Measurements from ENCODE around the gene GCFC2. TPM values are rescaled to one million over a fixed set of nuclear protein-coding genes. Genes with fewer than 3 reads are reported as not detected.
"Not testable (repeated sequence)": the region's sequence is repeated elsewhere in the genome, so short reads cannot be mapped to it uniquely, and the experiment has no call there.

GCFC2 gene
- total and polyA plus RNA-seq, 9 of the 15 experiments (the other 6 are each of a cell fraction or from before 2014, with no cell fraction given): 10.5 to 40.6 (median 23.0) TPM

DNA sequence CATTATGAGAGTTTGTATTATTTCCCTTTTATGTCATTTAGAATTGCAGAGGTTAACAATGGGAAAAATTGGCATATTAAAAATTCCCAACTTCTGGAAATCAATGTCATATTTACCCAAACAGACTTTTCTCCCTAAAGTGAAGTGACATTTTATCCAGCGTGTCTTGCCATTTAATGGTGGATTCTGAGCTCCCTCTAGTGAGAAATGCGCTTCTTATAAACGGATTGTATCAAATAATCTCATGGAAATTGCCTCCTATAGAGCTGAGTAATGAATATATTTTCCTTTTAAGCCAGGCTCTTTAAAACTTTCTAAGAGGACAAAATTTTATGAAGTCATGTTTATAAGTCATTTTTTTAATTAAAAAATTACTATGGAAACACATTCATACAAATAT is 5.7 kb upstream of the GCFC2 start:
- peaks cover 0 to 8% of the 10 kb centered on the region in 2 experiments; a peak in 1 of 5 replicates for H3K4me1 ChIP-seq (replicated peaks in 1 of 2; ENCODE audit: control insufficient read depth in 2 of 2, insufficient read depth in 2 of 2, low read length in 2 of 2)
- DNase-seq (ENCODE audit: extremely low read depth in 1 of 4, low spot score in 3 of 4) (peak in 1 of 4 experiments; percentile 6), FAIRE-seq (no peak), ATAC-seq (0 out of 3 replicates have a peak, but pooled peaks have one; percentile 46)
- WGBS (ENCODE audit: insufficient coverage, low coverage, missing lambda C conversion rate): 6% methylated on average over 3 of the region's 3 CpGs
- intact Hi-C loops (cut with micrococcal nuclease) (loop anchor here (1.0 kb wide), 1 partner anchor 76 kb away; no protein-coding TSS in a partner anchor), in situ Hi-C loops (cut with MboI) (no loop called here)
- no peaks in the 10 kb centered on the region for H3K36me3 ChIP-seq (ENCODE audit: control insufficient read depth, insufficient read depth, low read length)
- H3K4me2 ChIP-seq (ENCODE audit: insufficient read depth, low read length): no peak overlapping the region
- no peak overlapping the region for H3K9ac ChIP-seq (ENCODE audit: insufficient read depth in 1 of 2, low read depth in 2 of 2, low read length in 2 of 2)
- BruUV-seq (replicated peaks): no TSS peak
- ChIA-PET CTCF (ENCODE audit: low intra/inter-chr PET ratio) (interaction anchor here (1.8 kb wide), 1 partner anchor 76 kb away, joined by 4 read pairs; no protein-coding TSS in a partner anchor), POLR2A (no interaction called here)
- H3K9me1 ChIP-seq (ENCODE audit: control insufficient read depth, insufficient read depth, low read length): no peaks in the 10 kb centered on the region
- no peaks in the 10 kb centered on the region for H3K79me2 ChIP-seq (ENCODE audit: control insufficient read depth, insufficient read depth, low read length)
- H3K27me3 ChIP-seq (ENCODE audit: control insufficient read depth in 2 of 2, insufficient read depth in 2 of 2, low read length in 2 of 2): peaks cover 0 to 6% of the 10 kb centered on the region in 2 experiments; a peak in 4 of 5 replicates
- H2AFZ ChIP-seq (ENCODE audit: low read depth, low read length): no peak overlapping the region
- H3K27ac ChIP-seq (ENCODE audit: extremely low read depth, low read depth, low read length): no peak overlapping the region
- no peaks in the 10 kb centered on the region for H3K9me3 ChIP-seq (replicated peaks; ENCODE audit: control insufficient read depth, insufficient read depth, low read depth, low read length)
- TF ChIP-seq, protein P1, sequence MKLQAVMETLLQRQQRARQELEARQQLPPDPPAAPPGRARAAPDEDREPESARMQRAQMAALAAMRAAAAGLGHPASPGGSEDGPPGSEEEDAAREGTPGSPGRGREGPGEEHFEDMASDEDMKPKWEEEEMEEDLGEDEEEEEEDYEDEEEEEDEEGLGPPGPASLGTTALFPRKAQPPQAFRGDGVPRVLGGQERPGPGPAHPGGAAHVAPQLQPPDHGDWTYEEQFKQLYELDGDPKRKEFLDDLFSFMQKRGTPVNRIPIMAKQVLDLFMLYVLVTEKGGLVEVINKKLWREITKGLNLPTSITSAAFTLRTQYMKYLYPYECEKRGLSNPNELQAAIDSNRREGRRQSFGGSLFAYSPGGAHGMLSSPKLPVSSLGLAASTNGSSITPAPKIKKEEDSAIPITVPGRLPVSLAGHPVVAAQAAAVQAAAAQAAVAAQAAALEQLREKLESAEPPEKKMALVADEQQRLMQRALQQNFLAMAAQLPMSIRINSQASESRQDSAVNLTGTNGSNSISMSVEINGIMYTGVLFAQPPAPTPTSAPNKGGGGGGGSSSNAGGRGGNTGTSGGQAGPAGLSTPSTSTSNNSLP (IDR thresholded peaks at IDR 0.05; ENCODE audit: borderline replicate concordance, low read depth, low read length): peak; percentile 71; the same call in 1 of the 2 replicates
- no peak for TF ChIP-seq ZNF140 (CRISPR knock-in tag; IDR thresholded peaks at IDR 0.05)
- peak; percentile 4 to 35; a peak in 2 of 4 replicates for TF ChIP-seq RAD21 (CRISPR knock-in tag; conservative IDR thresholded peaks at IDR 0.05 in 1 of 2, IDR thresholded peaks at IDR 0.05 in 1 of 2)
- peak in 1 of 3 experiments; percentile 48; a peak in 2 of 6 replicates for TF ChIP-seq CTCF (IDR thresholded peaks at IDR 0.05 in 2 of 3, conservative IDR thresholded peaks at IDR 0.05 in 1 of 3; ENCODE audit: insufficient read depth in 2 of 3, low read depth in 1 of 3, low read length in 3 of 3)
- H4K20me1 ChIP-seq (replicated peaks; ENCODE audit: control insufficient read depth, insufficient read depth, low read length): no peaks in the 10 kb centered on the region
- H3K4me3 ChIP-seq: no peak overlapping the region

DNA sequence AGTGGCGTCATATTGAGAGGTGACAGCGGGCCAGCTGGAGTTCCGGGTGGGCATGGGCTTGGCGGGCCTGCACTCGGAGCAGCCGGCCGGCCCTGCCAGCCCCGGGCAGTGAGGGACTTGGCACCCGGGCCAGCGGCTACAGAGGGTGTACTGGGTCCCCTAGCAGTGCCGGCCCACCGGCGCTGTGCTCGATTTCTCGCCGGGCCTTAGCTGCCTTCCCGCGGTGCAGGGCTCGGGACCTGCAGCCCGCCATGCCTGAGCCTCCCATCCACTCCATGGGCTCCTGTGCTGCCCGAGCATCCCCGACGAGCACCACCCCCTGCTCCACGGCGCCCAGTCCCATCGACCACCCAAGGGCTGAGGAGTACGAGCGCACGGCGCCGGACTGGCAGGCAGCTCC is 875 bp upstream of the GCFC2 start:
- FAIRE-seq; POLR2A ChIA-PET; H3K36me3 ChIP-seq (ENCODE audit: control insufficient read depth, insufficient read depth, low read length); in situ Hi-C loops (cut with MboI); BruUV-seq (replicated peaks); DNase-seq (ENCODE audit: extremely low read depth in 1 of 4, low spot score in 3 of 4); H3K27ac ChIP-seq (ENCODE audit: extremely low read depth, low read depth, low read length); ATAC-seq; H3K4me3 ChIP-seq; CTCF ChIA-PET (ENCODE audit: low intra/inter-chr PET ratio); H3K9me1 ChIP-seq (ENCODE audit: control insufficient read depth, insufficient read depth, low read length); H3K27me3 ChIP-seq (ENCODE audit: control insufficient read depth in 2 of 2, insufficient read depth in 2 of 2, low read length in 2 of 2); H4K20me1 ChIP-seq (replicated peaks; ENCODE audit: control insufficient read depth, insufficient read depth, low read length); H3K9me3 ChIP-seq (replicated peaks; ENCODE audit: control insufficient read depth, insufficient read depth, low read depth, low read length): not testable (repeated sequence)
- H3K79me2 ChIP-seq (ENCODE audit: control insufficient read depth, insufficient read depth, low read length): peaks cover 34% of the 10 kb centered on the region
- peak overlapping the region; percentile 90 for H3K4me2 ChIP-seq (ENCODE audit: insufficient read depth, low read length)
- peaks cover 3 to 12% of the 10 kb centered on the region in 2 experiments; a peak in 1 of 5 replicates for H3K4me1 ChIP-seq (replicated peaks in 1 of 2; ENCODE audit: control insufficient read depth in 2 of 2, insufficient read depth in 2 of 2, low read length in 2 of 2)
- 94% methylated on average over 16 of the region's 31 CpGs for WGBS (ENCODE audit: insufficient coverage, low coverage, missing lambda C conversion rate)
- H2AFZ ChIP-seq (ENCODE audit: low read depth, low read length): peak overlapping the region; percentile 100
- 0 out of 4 replicates have a peak overlapping the region, but pooled peaks of 1 of the 2 experiments have one; percentile 82 for H3K9ac ChIP-seq (ENCODE audit: insufficient read depth in 1 of 2, low read depth in 2 of 2, low read length in 2 of 2)
- intact Hi-C loops (cut with micrococcal nuclease): loop anchor here (2.0 kb wide), 1 partner anchor 65 kb away; the partner anchor contains the start of gene MRPL19

Data from K562 (cell line).